ENCODE results near the gene RPGRIP1L. TPM values are rescaled to one million over a fixed set of nuclear protein-coding genes. Genes with fewer than 3 reads are reported as not detected.

Gene RPGRIP1L
- total RNA-seq: 1.1 TPM

DNA sequence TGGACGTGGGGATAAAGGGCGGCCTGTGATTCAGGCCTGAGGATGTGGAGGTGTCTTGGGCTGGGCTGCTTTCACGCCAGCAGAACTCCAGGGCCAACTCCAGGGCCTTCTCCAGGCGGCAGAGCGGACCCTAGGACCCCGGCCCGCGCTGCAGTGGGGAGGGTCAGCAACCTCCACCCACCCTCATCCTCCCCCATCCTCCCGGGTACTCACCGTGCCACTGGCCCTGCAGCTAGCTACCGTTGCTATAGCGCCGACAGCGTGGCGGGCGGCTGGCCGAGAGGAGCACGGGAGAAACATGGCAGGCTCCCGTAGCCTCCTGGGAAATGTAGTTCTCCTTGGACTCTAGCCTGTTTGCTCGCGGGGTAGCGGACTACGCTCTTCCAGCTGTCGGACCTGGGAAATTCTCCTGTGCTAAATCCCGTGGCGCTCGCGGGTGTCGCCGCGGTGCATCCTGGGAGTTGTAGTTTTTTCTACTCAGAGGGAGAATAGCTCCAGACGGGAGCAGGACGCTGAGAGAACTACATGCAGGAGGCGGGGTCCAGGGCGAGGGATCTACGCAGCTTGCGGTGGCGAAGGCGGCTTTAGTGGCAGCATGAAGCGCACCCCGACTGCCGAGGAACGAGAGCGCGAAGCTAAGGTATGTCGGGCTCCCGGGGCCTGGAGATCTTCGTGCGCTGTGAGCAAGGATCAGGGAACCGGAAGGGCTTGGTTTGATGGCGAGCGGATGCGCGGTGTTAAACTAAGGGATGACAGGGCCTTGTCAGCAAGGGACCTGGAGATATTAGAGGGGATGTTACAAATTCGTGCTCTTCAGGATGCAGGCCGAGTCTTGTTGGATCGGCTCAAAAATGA is at the start of gene RPGRIP1L, which contains the start of gene FTO:
RPGRIP1L (minus strand) TSS at position 270 of the 855 bp plus-strand sequence. CDS start 3,136 bp downstream, outside the sequence.
FTO (plus strand) TSS at position 567 of the 855 bp plus-strand sequence.
- peak; percentile 100 for DNase-seq (ENCODE audit: low spot score)
- ATAC-seq: peak; percentile 98

DNA sequence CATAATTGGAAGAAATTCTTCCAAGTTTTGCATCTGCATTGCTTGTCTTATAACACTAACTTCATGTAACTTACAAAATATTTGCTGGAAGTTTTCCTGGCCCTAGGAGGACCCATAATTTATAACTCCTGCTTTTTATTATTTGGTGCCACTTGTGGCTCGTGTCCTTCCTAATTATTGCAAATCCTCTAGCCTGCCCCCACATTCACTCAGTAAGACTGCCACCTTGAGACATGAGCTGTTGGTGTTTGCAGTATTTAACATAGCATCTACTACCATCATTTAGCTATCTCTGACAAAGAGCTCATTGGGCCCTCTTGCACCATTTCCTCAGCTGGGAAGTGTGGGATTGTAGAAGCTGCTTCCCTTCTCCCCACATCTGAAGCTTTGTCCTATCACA is 49.8 kb upstream of the RPGRIP1L start:
- ATAC-seq: no peak
- no peak for DNase-seq (ENCODE audit: low spot score)

DNA sequence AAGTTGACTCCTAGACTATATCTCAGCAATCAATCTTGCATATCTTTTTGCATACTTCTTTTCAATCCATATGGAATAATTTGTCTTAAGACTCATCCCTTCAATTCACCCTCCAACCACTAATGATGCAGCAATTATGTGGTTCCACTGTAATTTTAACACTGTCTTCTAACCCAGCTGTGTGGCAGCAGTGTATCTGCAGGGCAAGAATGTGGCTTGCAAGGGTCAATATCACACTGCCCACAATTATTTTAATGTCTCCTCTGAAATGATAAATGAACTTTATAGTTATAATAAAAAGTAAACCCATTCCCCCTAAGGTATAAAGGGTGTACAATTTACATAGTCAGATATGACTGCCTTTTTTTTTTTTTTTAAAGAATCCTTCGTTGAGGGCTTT is 48.9 kb upstream of the RPGRIP1L start:
- ATAC-seq (no peak), DNase-seq (ENCODE audit: low spot score) (no peak)

DNA sequence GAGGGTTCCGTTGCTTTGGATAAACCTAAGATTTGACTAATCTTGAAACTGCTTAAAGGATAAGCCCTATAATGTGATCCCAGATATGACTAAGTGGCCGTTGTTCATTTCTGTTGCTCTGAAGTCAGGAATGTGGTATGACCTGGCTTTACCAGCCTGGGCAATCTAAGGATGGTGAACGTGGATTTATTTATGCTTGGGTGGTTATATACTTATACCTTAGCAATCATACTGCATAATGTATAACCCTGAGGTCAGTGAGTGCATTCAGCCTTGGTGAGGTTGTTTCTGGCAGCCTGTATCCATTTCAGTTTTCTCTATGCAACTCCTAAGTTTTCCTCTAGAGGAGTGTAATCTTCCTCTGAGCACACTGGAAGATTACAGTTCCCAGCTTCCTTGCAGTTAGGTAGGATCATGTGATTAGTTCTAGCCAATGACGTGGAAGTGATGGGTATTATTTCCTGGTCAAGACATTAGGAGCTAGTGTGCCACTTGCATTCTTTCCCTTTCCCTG is 42.2 kb upstream of the RPGRIP1L start:
- DNase-seq (ENCODE audit: low spot score) (no peak), ATAC-seq (no peak)

DNA sequence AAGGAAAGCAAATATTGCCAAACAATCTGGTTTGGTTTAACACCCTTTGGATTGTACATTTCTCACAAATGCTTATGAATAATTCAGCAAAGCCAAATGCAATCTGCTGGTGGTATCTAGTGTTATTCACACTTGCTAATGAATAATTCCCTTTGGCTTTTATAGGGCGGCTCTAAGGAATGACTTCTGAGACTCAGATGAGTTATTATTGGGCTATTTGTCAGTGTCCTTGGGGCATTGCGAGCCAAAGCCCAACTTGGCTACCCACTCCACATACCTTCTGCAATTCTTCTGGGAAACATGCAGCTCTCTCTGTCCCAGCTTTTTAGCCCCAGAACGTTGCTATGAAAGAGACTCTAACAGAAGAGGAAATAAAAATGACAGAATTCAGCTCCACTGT is 41.4 kb upstream of the RPGRIP1L start:
- DNase-seq (ENCODE audit: low spot score) (no peak), ATAC-seq (no peak)

- ATAC-seq: no peak
- no peak for DNase-seq (ENCODE audit: low spot score)
These were observed 40.8 kb upstream of the RPGRIP1L start for GRCh38 chr16:53744449-53744848.

DNA sequence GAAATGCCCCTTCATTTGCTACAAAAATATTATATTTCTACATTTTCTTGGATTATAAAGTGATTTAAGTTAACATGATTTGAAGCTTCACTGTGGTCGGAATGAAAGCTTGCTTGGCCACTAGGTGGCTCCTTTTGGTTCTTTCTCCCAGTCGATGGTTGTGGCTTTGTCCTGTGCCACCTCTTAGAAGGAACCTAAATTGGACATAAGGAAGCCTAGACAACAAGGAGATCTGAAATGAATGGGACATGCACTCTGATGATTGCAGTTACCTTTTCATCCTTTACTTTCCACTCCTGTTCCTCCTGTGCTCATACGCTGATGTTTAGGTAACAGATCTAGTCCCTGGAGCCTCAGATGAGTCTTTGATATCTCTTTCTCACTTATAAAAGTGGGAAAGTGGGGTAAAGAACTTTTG is 39.5 kb upstream of the RPGRIP1L start:
- ATAC-seq: peak; percentile 75
- no peak for DNase-seq (ENCODE audit: low spot score)

DNA sequence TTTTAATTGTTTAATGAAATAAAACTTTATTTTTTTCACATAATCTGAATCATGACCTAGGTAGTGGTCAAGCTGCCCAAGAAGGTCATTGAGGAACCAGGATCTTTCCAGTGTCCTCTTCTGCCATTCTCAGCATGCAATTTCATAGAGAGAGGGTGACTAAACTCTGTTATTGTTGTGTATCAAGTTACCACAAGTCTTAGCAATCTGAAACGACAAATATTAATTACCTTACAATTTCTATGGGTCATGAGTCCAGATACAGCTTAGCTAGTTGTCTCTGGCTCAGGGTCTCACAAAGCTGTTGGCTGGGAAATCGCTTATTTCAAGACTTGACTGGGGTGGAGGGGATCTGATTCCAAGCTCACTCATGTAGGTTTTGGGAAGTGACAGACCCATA is 37.9 kb upstream of the RPGRIP1L start:
- DNase-seq (ENCODE audit: low spot score) (no peak), ATAC-seq (no peak)

DNA sequence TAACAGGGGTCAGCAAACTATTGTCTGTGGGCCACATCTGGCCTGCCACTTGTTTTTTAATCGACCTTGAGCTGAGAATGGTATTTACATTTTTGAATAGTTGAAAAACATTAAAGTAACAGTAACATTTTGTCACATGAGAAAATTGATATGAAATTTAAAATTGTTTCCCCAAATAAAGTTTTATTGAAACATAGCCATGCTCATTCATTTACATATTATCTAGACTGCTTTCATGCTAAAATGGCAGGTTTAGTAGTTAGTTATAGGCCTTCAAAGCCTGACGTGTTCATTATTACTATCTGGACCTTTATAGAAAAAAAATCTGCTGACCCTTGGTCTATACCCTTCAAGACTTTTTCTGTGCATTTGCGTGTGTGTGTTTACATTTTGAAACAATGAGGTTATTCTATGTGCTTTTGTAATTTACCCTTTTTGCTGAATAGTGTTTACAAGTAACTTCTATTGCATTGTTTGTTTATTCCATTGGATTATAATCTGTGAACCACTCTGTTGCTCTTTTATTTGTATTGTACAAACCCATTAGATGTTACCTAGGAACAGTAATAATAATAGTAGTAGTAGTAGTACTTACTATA is 37.4 kb upstream of the RPGRIP1L start:
- ATAC-seq: no peak
- DNase-seq (ENCODE audit: low spot score): no peak

GRCh38 chr16:53740476-53740875 is 36.8 kb upstream of the RPGRIP1L start:
- ATAC-seq (no peak), DNase-seq (ENCODE audit: low spot score) (no peak)

DNA sequence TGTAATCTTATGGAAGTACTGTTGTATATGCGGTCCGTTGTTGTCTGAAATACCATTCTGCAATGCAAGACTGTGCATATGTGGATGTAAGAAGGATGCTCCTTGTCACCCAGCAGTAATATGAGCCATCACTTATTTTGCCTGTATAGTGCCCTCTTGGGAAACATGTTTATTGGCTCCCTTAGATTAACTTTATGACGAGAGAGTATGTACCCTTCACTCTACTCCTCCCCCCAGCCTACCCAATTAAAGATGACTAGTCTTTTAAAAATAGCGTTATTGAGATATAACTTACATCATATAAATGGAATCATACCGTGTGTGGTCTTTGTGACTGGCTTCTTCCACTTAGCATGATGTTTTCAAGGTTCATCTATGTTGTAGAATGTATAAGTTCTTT is 33.9 kb upstream of the RPGRIP1L start:
- DNase-seq (ENCODE audit: low spot score) (no peak), ATAC-seq (no peak)

- ATAC-seq (no peak), DNase-seq (ENCODE audit: low spot score) (no peak)
These were observed 32.6 kb upstream of the RPGRIP1L start for GRCh38 chr16:53736297-53736696.

- no peak for DNase-seq (ENCODE audit: low spot score)
- ATAC-seq: no peak
These were observed 31.2 kb upstream of the RPGRIP1L start for GRCh38 chr16:53734908-53735307.

GRCh38 chr16:53732296-53732929 is 28.8 kb upstream of the RPGRIP1L start:
- DNase-seq (ENCODE audit: low spot score) (no peak), ATAC-seq (peak; percentile 90)

GRCh38 chr16:53730693-53731092 is 27.0 kb upstream of the RPGRIP1L start:
- no peak for DNase-seq (ENCODE audit: low spot score)
- no peak for ATAC-seq

- DNase-seq (ENCODE audit: low spot score) (no peak), ATAC-seq (no peak)
These were observed 23.0 kb upstream of the RPGRIP1L start for GRCh38 chr16:53726625-53727024.

DNA sequence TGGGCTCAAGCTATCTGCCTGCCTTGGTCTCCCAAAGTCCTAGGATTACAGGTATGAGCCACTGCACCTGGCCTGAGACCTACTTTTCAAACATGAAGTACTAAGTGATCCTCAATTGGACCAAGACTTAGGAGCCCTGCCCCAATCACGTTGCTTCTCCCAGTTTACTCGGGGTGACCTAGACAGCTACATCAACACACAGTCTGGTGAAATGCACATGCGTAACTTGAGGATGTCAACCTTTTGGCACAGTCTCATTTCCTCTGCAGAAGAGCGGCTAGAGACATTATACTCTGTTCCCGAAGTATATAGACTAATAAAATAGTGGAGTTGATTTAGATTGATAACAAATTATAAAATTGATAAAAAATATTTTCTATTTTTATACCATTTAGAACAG is 17.4 kb upstream of the RPGRIP1L start:
- ATAC-seq (no peak), DNase-seq (ENCODE audit: low spot score) (no peak)

DNA sequence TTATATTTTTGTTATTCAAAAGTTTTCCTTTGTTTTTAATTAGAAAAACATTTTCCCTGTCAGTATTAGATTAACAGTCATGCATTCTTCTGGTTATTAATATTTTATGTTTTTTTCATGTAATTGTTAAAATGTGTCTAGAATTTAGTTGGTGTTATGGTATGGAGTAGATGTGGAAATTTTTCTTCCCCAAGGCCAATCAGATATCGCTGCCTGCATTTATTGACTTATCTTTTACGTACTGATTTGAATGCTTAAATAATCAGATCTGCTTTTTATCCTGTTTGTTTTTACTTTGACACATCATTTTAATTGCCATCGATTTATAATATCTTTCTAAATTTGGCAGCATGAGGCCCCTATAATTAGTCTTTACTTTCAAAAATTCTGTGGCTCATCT is 13.9 kb upstream of the RPGRIP1L start:
- ATAC-seq: no peak
- no peak for DNase-seq (ENCODE audit: low spot score)

DNA sequence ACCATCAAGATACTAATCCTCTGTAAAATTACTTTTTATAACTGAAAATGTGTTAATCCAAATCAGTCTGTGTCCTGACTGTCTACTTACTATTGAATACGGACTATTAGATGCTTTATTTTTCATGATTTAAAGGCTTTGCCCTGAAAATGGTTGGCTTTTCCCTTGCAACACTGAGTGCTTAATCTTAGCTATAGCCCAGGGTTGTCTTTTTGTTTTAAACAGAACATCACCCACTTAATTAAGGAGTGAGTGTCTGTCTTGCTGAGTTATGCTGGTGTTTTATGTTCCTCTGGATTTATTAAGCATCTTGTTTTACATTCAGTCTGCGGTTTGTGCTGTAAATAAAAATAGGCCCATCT is 11.3 kb upstream of the RPGRIP1L start:
- no peak for DNase-seq (ENCODE audit: low spot score)
- no peak for ATAC-seq

DNA sequence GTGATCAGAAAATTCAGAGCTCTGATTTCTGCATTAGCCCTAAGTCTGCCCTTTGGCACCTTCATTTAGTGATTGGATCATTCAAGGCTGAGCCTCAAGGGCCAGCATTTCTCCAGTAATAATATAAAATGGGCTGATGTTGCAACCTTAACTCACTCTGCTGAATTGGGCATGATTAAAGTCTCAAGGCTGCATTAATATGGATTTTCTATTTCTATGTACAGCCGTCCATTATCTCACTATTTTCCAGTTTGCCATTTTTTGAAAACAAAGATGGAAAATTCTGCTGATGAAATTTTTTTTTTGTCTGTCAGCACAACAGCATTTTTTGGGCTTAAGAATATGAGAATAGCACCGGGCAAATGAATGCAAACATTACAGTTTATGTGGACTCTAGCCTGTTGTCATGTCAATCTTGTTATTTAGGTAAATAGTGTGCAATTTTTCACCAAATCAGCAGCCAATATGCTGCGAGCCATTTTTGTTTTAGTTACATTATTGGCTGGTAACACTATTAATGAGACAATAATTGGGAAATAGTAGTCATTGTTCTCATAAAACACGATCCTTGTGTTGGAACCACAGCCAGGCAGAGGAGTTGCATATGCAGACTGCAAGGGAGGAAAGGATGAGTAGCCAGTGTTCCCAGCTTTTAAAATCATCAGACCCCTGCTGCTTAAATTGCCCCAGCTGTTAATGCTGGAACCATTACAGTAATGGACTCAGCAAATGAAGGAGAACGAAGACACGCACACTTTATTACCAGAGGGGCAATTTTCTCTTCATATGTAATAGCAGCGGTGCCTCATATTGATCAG is 10.8 kb upstream of the RPGRIP1L start:
- ATAC-seq (no peak), DNase-seq (ENCODE audit: low spot score) (no peak)

Data from left lobe of liver (tissue), 2 donors.